Measurements from ENCODE around the gene HOXD1. TPM values are rescaled to one million over a fixed set of nuclear protein-coding genes. Genes with fewer than 3 reads are reported as not detected.

Gene HOXD1
- total and polyA plus RNA-seq, 11 donors, result 0.08 to 0.51 (median 0.19) TPM; not detected in 6

DNA sequence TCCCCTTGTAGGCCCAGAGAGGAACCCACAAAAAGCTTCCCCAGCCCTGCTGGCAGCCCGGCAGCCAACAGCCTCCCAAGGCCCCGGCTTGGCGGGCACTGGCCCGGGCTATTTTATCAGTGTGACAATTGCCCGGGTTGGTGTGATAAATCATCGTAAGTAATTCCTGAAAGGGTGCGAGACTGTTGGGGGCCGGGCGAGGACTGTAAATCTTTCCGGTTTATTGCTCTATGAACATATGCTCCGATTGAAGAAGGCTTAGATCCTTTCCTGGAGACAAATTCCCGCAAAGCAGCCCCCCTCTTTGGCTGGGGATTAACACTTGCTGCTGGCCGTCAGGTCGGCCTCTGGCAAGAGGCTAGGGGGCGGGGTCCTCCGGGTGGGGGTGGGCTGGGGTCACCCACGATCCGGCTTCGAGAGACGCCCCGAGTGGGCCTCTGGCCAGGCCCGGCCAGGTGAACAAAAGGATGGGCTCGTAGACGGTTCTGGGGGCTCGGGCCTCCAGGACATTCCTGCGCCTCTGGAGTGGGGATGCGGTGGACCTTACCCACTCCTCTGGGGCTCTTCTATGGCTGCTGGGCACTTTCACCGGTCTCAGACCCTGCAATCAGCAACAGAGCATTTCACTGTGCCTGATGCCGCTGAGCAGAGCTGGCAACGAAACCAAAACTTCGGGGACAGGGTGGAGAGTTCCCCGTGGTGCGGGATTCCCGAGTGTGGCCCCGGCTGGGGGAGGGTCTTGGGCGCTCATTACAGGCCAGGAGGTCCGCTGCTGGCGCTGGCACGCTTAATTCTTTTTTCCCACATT is 29.4 kb upstream of the HOXD1 start:
- Histone ChIP-seq H3K36me3 (no peaks in the 10 kb centered on the region), H3K27ac (no peak overlapping the region), H3K9me3 (no peaks in the 10 kb centered on the region), H3K27me3 (peaks cover 76 to 100% (median 100%) of the 10 kb centered on the region in 9 donors), H3K4me3 (peak overlapping the region in 5 of 12 donors; percentile 20 to 43 (median 24)), H3K4me1 (peaks cover 0 to 35% (median 16%) of the 10 kb centered on the region in 12 donors)
- intact Hi-C loops (cut with DNase I), result loop anchor here in 1 of 10 donors (10.0 kb wide), 1 partner anchor 106 kb away; the partner anchor contains the start of gene MTX2
- ATAC-seq (no peak), DNase-seq (no peak)
- 6 to 25% (median 18%) methylated on average over 37 to 39 of the region's 39 CpGs for WGBS, 4 donors
- no peak for TF ChIP-seq POLR2A (IDR thresholded peaks at IDR 0.05)
- no peak for TF ChIP-seq CTCF (IDR thresholded peaks at IDR 0.05)

DNA sequence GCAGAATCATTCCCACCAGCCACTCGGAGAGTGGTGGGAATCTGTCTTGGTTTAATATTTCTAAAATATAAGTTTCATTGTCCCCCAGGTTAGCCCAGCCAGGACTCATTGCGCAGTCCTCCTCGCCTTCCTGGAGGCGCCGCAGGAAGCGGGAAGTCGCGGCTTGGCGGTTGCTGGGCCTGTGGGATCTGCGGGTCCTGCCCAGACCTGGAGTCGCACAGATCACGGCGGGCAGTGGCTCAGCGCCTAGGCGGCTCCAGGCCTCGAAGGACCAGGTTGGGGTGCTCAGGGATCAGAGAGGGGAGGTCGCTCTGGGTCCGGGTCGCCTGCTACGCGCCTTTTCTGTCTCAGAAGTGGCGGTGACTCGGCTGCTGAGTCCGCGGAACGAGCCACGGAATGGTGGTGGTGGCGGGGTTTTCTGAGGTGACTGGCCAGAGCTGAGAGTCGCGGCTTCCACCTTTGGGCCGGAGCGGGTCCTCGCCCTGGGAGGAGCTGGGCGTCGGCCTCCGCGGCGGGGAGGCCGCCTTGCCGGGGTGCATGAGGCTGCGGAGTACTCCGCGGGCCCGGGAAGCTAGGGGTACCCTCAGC is 28.7 kb upstream of the HOXD1 start:
- Histone ChIP-seq H3K27me3 (peaks cover 76 to 100% (median 100%) of the 10 kb centered on the region in 9 donors), H3K9me3 (no peaks in the 10 kb centered on the region), H3K4me3 (peak overlapping the region in 9 of 12 donors; percentile 5 to 43 (median 21)), H3K4me1 (peaks cover 0 to 37% (median 16%) of the 10 kb centered on the region in 12 donors), H3K36me3 (no peaks in the 10 kb centered on the region), H3K27ac (peak overlapping the region in 4 of 12 donors; percentile 17 to 37 (median 34))
- no peak for TF ChIP-seq POLR2A (IDR thresholded peaks at IDR 0.05)
- TF ChIP-seq CTCF (IDR thresholded peaks at IDR 0.05), result no peak
- peak in 1 of 4 donors; percentile 16 for ATAC-seq
- no peak for DNase-seq
- WGBS, 4 donors, result 2 to 17% (median 10%) methylated on average over 27 to 44 of the region's 44 CpGs
- intact Hi-C loops (cut with DNase I), result loop anchor here in 1 of 10 donors (10.0 kb wide), 1 partner anchor 105 kb away; the partner anchor contains the start of gene MTX2

DNA sequence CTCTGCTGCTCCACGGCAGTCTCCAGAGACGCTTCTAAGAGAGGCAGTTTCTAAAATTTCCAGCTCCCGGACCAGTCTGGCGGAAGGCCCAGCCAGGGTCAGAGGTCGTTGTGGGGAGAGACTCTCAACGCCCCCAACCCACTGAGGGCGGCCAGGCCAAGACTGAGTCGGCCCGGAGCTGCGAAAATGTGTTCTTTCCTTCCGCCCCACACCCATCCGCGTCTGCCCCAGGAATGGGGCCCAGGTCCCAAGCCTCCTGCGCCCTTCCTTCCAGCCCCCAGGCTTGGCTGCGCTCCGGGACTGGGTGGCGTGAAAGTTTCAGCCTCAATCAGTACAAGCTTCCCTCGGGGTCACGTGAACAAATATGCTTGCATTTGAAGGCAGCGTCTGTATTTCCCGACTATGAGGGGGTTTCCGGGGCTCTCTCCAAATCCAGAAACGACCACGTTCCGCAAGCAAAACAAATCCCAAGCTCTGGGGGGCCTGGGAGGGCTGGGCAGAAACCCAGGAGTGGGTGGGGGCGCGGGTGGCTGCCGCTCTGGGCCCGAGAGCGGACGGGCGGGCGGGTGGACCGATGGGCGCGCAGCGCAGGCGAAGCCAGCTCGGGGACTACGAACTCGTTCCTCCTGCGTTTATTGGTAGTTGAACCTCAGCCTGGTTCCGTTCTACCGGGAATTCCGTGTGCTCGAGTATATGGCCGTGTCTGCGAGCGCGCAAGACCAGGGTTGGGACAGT is 28.1 kb upstream of the HOXD1 start:
- intact Hi-C loops (cut with DNase I), result no loop called here

More for the DNA sequence above, 28.1 kb upstream of the HOXD1 start:
- DNase-seq (no peak), ATAC-seq (peak in 2 of 4 donors; percentile 18 to 36)
- WGBS, 4 donors, result 3 to 17% (median 9%) methylated on average over 31 to 50 of the region's 50 CpGs
- Histone ChIP-seq H3K4me3 (peak overlapping the region in 9 of 12 donors; percentile 5 to 43 (median 21)), H3K27ac (peak overlapping the region in 3 of 12 donors; percentile 17 to 36 (median 31)), H3K27me3 (peaks cover 76 to 100% (median 100%) of the 10 kb centered on the region in 9 donors), H3K9me3 (no peaks in the 10 kb centered on the region), H3K4me1 (peaks cover 0 to 43% (median 18%) of the 10 kb centered on the region in 12 donors), H3K36me3 (no peaks in the 10 kb centered on the region)
- TF ChIP-seq CTCF (IDR thresholded peaks at IDR 0.05) (no peak), POLR2A (IDR thresholded peaks at IDR 0.05) (no peak)
